ENCODE measurements around the gene IFT122.

Gene IFT122

GRCh38 chr3:129561619-129562248 lies 121.7 kb downstream of the IFT122 start:
- intact Hi-C loops (cut with DNase I), result no loop called here
- no peak for DNase-seq

GRCh38 chr3:129562803-129563202 lies 122.8 kb downstream of the IFT122 start:
- intact Hi-C loops (cut with DNase I), result no loop called here
- no peak for DNase-seq

GRCh38 chr3:129563332-129563731 lies 123.3 kb downstream of the IFT122 start:
- no peak for DNase-seq
- intact Hi-C loops (cut with DNase I), result no loop called here

- no peak for DNase-seq
- intact Hi-C loops (cut with DNase I), result no loop called here
Observed at GRCh38 chr3:129563850-129564535, 124.0 kb downstream of the IFT122 start.

- DNase-seq, result no peak
- intact Hi-C loops (cut with DNase I), result no loop called here
Observed at GRCh38 chr3:129564981-129565644, 125.1 kb downstream of the IFT122 start.

GRCh38 chr3:129565902-129566301 lies 125.9 kb downstream of the IFT122 start:
- no peak for DNase-seq
- intact Hi-C loops (cut with DNase I), result no loop called here

- intact Hi-C loops (cut with DNase I), result no loop called here
- DNase-seq, result no peak
Observed at GRCh38 chr3:129567176-129567705, 127.2 kb downstream of the IFT122 start.

GRCh38 chr3:129567939-129568338 lies 127.9 kb downstream of the IFT122 start:
- intact Hi-C loops (cut with DNase I), result no loop called here
- DNase-seq, result no peak

GRCh38 chr3:129569856-129570255 lies 129.8 kb downstream of the IFT122 start:
- no peak for DNase-seq
- intact Hi-C loops (cut with DNase I), result no loop called here

Measured in posterior cingulate gyrus (tissue), 11 donors.